ENCODE measurements around the gene DSTYK. TPM values are rescaled to one million over a fixed set of nuclear protein-coding genes. Genes with fewer than 3 reads are reported as not detected.

DSTYK gene
- total RNA-seq (2014; rRNA removed; shearing (Covaris generic)): 31.1 and 32.8 TPM in 2 replicates
- 26.3 and 35.3 TPM in 2 replicates for polyA plus RNA-seq (2015; cell fraction: cytosol; rRNA removed)
- 8.7 and 11.2 TPM in 2 replicates for polyA plus RNA-seq (2015; cell fraction: nucleus; rRNA removed)

DNA sequence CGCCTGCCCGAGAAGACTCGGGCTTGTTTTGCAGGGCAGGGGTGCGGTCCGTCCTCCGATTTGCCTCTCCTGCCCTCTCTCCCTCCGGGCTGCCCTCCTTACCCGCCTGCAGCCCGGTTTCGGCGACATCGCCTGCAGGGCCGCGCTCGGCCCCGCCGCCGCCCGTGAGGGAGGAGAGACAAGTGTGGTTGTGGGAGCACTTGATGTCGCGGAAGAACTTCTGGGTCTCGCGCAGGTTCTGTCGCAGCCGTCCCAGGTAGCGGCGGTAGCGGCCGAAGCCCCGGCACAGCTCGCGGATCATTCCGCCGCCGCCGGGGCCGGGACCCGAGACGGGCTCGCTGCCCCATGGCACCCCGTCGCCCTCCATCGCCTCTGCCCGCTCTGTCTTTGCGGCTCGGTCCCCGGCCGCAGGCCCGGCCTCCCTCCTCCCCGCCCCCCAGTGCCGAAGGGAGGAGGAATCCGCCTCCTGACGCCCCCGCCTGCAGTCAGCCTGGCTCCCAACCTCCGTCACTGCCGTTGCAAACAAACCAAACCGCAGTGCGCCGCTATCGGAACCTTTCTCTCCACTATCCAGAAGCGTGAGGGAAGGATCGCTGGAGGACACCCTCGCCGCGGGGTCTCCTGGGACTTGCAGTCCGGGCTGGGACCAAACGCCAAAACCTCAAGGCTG lies at the start of gene DSTYK:
Gene DSTYK (minus strand): TSS at position 534 of the 670 bp plus-strand sequence. CDS start 167 bp downstream, at position 367.
- in situ Hi-C loops (cut with HindIII; ENCODE audit: low pct_unique_long_range_greater_than_20kb, low sequenced_read_pairs): no loop called here
- DNase-seq (ENCODE audit: low read depth, low spot score): peak; percentile 98

DNA sequence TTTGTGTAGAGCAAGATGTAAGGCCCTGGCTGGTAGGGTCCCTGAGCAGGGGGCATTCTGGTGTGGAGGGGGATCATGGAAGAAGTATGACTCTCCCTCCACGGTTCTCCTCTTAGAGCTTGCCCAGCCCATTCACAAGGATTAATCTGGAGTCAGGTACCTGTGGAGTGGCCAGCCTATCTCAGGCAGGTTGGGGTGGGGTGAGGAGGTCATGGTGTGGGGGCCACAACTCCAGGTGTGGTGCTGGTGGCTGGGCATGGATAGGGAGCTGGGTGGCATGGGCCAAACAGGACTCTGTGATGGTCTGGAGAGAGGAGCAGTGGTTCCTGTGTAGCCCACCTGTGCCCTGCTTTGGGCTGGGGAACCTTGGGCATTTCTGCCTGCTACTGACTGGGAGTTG lies 48.5 kb upstream of the DSTYK start:
- in situ Hi-C loops (cut with HindIII; ENCODE audit: low pct_unique_long_range_greater_than_20kb, low sequenced_read_pairs): no loop called here

DNA sequence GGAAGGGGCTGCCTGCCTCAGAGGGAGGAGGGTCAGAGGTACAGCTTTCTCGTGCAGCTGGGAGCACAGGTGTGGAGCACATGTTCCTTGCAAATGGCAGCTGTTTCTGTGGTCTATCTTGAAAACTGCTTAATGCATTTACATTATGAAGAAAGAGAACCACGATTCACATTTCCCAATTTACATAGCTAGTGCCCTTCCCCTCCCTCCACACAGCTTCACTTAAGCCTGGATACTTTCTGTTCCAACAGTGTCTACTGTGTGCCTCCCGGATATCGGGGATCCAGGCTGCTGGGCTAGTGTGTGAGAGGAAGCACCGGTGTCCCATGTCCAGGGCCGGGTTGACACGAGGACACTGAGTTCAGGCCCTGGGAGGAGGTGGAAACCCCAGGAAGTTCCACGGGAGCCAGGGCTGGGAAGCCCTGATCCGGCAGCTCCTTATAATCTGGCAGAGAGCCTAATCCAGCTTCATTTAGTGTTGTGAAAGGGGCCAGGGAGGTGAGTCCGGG lies 47.9 kb upstream of the DSTYK start:
- in situ Hi-C loops (cut with HindIII; ENCODE audit: low pct_unique_long_range_greater_than_20kb, low sequenced_read_pairs): no loop called here
- no peak for DNase-seq (ENCODE audit: low read depth, low spot score)

More for the DNA sequence above, 48.5 kb upstream of the DSTYK start:
- DNase-seq (ENCODE audit: low read depth, low spot score): no peak

- peak; percentile 92 for DNase-seq (ENCODE audit: low read depth, low spot score)
Measured at GRCh38 chr1:205258719-205259118, 47.2 kb upstream of the DSTYK start.

GRCh38 chr1:205258261-205258691 lies 46.8 kb upstream of the DSTYK start:
- in situ Hi-C loops (cut with HindIII; ENCODE audit: low pct_unique_long_range_greater_than_20kb, low sequenced_read_pairs): no loop called here

More at GRCh38 chr1:205258719-205259118, 47.2 kb upstream of the DSTYK start:
- in situ Hi-C loops (cut with HindIII; ENCODE audit: low pct_unique_long_range_greater_than_20kb, low sequenced_read_pairs): no loop called here

GRCh38 chr1:205257735-205258134 lies 46.2 kb upstream of the DSTYK start:
- peak; percentile 36 for DNase-seq (ENCODE audit: low read depth, low spot score)
- in situ Hi-C loops (cut with HindIII; ENCODE audit: low pct_unique_long_range_greater_than_20kb, low sequenced_read_pairs): no loop called here

More at GRCh38 chr1:205258261-205258691, 46.8 kb upstream of the DSTYK start:
- DNase-seq (ENCODE audit: low read depth, low spot score): no peak

DNA sequence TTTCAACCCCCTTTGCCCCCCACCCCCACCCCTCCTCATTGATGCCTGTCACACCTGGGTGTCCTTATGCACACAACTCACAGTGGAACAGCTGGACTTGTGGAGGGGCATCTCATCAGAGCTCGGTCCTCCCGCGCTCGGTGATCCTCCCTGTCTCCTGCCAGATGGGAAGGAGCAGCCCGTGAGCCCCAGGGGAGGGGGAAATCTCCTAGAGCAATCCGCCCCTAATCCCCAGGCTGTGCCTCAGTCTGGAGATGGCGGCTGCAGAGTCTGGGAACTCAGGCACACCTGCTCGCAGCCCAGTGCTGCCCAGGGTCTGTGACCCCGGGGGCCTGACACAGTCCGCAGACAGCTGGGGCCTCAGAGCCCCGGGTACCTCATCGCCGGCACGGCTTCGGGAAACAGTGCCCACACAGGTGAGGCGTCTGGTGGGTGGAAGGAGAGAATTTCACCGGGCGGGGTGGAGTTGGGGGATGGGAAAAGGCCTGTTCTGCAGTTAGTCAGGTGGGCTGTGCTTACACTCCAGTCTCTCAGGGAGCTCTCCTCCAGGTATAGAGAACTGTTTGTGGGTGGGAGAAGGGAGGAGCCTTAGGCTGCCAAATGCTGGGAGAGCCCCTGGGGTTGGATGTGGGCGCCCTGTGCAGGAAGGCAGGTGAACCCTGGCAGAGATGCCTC lies 45.6 kb upstream of the DSTYK start:
- in situ Hi-C loops (cut with HindIII; ENCODE audit: low pct_unique_long_range_greater_than_20kb, low sequenced_read_pairs): no loop called here
- DNase-seq (ENCODE audit: low read depth, low spot score): no peak

- DNase-seq (ENCODE audit: low read depth, low spot score): peak; percentile 92
- in situ Hi-C loops (cut with HindIII; ENCODE audit: low pct_unique_long_range_greater_than_20kb, low sequenced_read_pairs): no loop called here
Measured at GRCh38 chr1:205255941-205256780, 44.7 kb upstream of the DSTYK start.

GRCh38 chr1:205251576-205251975 lies 40.1 kb upstream of the DSTYK start:
- in situ Hi-C loops (cut with HindIII; ENCODE audit: low pct_unique_long_range_greater_than_20kb, low sequenced_read_pairs): no loop called here
- no peak for DNase-seq (ENCODE audit: low read depth, low spot score)

GRCh38 chr1:205250699-205251098 lies 39.2 kb upstream of the DSTYK start:
- no peak for DNase-seq (ENCODE audit: low read depth, low spot score)
- in situ Hi-C loops (cut with HindIII; ENCODE audit: low pct_unique_long_range_greater_than_20kb, low sequenced_read_pairs): no loop called here

GRCh38 chr1:205249651-205250050 lies 38.1 kb upstream of the DSTYK start:
- no peak for DNase-seq (ENCODE audit: low read depth, low spot score)
- in situ Hi-C loops (cut with HindIII; ENCODE audit: low pct_unique_long_range_greater_than_20kb, low sequenced_read_pairs): no loop called here

GRCh38 chr1:205248793-205249601 lies 37.5 kb upstream of the DSTYK start:
- DNase-seq (ENCODE audit: low read depth, low spot score): no peak
- in situ Hi-C loops (cut with HindIII; ENCODE audit: low pct_unique_long_range_greater_than_20kb, low sequenced_read_pairs): no loop called here

- in situ Hi-C loops (cut with HindIII; ENCODE audit: low pct_unique_long_range_greater_than_20kb, low sequenced_read_pairs): no loop called here
- peak; percentile 98 for DNase-seq (ENCODE audit: low read depth, low spot score)
Measured at GRCh38 chr1:205247130-205247921, 35.8 kb upstream of the DSTYK start.

GRCh38 chr1:205246351-205247119 lies 35.0 kb upstream of the DSTYK start:
- DNase-seq (ENCODE audit: low read depth, low spot score): no peak
- in situ Hi-C loops (cut with HindIII; ENCODE audit: low pct_unique_long_range_greater_than_20kb, low sequenced_read_pairs): no loop called here

DNA sequence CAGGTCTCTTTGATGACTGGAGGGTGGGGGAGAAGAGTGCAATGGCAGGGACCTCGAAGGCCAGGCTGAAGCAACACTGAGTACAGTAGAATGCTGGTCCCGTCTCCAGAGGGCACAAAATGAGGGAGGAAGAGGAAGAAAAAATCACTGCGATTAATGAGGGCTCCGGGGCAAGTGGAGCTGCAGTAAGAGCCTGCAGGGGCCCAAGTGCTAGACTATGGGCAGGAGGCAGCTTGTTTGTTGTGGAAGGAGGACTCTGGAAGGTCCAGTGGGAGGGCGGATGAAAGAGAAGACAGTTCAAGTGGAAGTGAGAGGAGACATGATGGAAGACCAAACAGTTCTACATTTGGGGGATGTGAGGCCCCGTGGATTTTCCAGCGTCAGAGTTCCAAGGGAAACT lies 33.6 kb upstream of the DSTYK start:
- no peak for DNase-seq (ENCODE audit: low read depth, low spot score)
- in situ Hi-C loops (cut with HindIII; ENCODE audit: low pct_unique_long_range_greater_than_20kb, low sequenced_read_pairs): no loop called here

- in situ Hi-C loops (cut with HindIII; ENCODE audit: low pct_unique_long_range_greater_than_20kb, low sequenced_read_pairs): no loop called here
- DNase-seq (ENCODE audit: low read depth, low spot score): no peak
Measured at GRCh38 chr1:205244384-205244783, 32.9 kb upstream of the DSTYK start.

Data from SK-MEL-5 (cell line).